HuH-7 (cell line): ENCODE measurements around the gene RSPH9.

Experiments
- DNase-seq: peaks from one replicate; pipeline ENCODE4 v3.0.0; 2011; ENCODE audit warnings: low spot score

RSPH9 gene

DNA sequence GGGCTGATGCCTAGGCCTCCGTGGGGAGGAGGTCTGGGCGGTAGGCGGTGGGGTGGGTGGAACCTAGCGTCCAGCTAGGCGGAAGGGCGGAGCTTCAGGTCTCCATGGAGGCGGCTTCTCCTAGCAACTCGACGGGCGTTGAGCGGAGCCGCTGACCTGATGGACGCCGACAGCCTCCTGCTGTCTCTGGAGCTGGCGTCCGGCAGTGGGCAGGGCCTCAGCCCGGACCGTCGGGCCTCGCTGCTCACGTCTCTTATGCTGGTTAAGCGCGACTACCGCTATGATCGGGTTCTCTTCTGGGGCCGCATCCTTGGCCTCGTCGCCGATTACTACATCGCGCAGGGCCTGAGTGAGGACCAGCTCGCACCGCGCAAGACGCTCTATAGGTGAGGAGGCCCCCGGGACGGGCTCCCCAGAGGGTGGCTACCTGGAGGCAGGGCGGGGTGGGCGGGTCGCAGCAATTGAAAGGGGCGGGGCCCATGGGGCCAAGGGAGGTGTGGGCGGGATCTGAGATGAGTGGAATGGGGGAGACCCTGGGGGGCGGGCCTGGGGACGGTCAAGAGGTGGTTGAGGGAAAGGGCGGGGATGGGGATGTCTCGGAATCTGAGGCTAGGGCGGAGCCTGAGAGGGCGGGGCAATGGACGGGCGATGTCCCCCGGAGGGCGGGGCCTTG is at the start of gene RSPH9:
RSPH9 (plus strand) TSS at position 97 of the 673 bp plus-strand sequence; CDS start at position 160, 63 bp downstream.
- no peak for DNase-seq

DNA sequence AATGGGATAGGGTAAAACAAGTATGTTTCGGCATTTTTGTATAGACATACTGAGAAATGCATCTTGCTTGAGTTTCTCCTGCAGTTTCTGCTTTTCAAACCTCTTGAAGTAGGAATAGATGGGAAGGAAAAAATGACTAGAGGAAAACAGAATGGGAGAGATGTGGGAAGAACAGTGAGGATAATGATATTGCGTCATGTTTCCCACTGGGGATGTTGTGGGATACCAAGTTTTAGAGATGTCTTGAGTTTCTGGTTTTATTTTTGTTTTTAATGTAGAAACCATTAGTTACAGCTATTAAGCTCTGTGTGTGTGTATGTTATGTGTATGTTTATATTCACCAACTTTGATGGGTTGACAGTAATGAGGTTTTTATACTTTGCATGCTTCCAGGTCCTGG is 44.2 kb upstream of the RSPH9 start:
- no peak for DNase-seq

DNA sequence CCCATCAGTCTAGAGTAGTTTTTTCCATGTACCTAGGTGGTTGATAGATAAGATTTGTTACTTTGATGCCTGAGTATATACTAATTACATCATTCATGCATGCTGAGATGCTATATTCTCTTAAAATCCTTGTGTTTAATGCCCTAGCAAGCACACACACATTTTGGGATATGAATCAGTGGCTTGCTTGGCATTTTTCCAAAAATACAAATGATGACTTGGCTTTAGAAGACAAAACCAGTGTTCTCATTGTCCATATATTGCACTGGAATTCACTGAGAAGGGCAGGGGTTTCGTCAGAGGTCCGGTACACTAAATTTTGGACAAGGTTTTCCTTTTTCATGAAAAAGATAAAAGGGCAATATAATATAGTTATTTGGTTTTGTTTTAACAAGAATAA is 40.7 kb upstream of the RSPH9 start:
- DNase-seq, result no peak

DNA sequence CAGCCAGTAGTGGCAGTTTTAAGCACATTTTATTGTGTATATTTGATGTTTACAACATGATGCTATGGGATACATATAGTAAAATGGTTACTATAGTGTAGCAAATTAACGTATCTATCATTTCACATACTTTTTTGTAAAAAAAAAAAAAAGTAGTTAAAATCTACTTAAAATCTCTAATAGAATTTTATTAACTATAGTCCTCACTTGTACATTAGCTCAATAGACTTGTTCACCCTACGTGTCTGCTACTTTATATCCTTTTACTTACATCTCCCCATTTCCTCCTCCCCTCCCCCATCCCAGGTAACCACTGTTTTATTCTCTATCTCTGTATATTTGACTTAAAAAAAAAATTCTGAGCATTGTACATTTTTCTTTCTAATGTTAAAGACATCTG is 38.8 kb upstream of the RSPH9 start:
- DNase-seq, result no peak

DNA sequence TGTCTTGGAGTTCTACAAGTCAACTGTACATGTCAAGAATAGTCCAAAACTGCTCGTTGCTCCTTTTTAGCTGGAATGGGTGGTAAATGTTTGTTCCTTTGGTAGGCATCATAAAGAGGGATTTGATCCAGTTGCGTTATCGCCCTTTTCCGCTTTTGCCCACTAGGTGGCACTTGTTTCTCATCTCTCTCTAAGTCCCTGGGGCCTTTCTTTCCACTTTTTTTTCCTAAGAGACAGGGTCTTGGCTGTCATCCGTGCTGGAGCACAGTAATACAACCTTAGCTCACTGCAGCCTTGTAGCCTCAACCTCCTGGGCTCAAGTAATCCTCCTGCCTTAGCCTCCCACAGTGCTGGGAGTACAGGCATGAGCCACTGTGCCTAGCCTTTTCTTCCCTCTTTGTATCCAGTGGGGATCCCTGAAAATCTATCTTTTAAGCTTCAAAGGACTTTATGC is 36.5 kb upstream of the RSPH9 start:
- DNase-seq, result peak; percentile 45

- no peak for DNase-seq
These were observed 36.0 kb upstream of the RSPH9 start for GRCh38 chr6:43608807-43609206.

GRCh38 chr6:43609402-43609801 is 35.4 kb upstream of the RSPH9 start:
- no peak for DNase-seq

- no peak for DNase-seq
These were observed 34.4 kb upstream of the RSPH9 start for GRCh38 chr6:43610431-43610830.

DNA sequence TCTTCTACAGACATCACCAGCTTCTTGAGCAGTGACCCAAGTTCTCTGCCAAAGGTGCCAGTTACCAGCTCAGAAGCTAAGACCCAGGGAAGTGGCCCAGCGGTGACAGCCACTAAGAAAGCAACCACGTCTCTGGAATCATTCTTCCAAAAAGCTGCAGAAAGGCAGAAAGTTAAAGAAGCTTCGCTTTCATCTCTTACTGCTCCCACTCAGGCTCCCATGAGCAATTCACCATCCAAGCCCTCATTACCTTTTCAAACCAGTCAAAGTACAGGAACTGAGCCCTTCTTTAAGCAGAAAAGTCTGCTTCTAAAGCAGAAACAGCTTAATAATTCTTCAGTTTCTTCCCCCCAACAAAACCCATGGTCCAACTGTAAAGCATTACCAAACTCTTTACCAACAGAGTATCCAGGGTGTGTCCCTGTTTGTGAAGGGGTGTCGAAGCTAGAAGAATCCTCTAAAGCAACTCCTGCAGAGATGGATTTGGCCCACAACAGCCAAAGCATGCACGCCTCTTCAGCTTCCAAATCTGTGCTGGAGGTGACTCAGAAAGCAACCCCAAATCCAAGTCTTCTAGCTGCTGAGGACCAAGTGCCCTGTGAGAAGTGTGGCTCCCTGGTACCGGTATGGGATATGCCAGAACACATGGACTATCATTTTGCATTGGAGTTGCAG is 31.0 kb upstream of the RSPH9 start:
- no peak for DNase-seq

DNA sequence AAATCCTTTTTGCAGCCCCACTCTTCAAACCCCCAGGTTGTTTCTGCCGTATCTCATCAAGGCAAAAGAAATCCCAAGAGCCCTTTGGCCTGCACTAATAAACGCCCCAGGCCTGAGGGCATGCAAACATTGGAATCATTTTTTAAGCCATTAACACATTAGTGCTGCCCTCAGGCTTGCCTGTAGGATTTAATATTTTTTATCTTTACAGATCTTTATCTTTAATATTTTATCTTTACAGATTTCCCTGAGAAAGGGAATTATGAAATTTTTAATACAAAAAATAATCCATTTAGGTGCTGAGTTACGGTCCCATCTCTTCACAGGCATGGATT is 30.5 kb upstream of the RSPH9 start:
- DNase-seq, result no peak

GRCh38 chr6:43616725-43617472 is 27.9 kb upstream of the RSPH9 start:
- no peak for DNase-seq

GRCh38 chr6:43621078-43621835 is 23.6 kb upstream of the RSPH9 start:
- DNase-seq, result no peak

DNA sequence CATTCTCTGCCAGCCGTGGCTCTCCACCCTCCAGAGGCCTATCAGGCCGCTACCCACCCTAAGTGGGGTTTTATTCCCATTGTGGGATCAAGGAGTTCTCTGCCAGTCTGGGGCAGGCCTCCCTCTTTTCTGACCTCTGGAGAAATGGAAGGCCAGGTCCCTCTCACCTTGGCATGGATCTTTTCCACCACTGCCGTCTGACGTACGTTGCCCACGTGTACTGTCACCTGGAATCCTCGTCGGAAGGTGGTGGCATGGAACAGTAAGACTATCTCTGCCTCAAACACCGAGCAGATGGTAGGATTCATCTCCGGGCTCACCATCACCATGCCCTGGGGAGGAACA is 23.0 kb upstream of the RSPH9 start:
- no peak for DNase-seq

DNA sequence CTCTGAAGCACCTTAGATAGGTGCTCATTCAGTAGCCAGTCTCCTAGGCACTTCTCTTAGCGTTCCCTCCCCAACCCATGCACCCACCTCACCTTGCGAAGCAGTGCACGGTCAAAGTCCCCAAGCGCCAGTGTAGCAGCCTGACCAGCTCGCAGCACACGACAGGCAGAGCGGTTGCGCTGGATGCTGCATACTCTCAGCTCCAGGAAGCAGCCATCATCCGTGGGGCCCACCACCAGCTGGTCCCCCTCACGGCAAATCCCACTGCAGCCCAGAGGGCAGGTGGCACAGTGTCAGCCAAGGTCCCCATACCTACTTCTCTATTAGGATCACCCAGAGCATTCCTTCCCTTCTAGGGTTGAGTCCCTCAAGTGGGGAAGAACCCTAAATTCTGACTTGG is 22.3 kb upstream of the RSPH9 start:
- no peak for DNase-seq

DNA sequence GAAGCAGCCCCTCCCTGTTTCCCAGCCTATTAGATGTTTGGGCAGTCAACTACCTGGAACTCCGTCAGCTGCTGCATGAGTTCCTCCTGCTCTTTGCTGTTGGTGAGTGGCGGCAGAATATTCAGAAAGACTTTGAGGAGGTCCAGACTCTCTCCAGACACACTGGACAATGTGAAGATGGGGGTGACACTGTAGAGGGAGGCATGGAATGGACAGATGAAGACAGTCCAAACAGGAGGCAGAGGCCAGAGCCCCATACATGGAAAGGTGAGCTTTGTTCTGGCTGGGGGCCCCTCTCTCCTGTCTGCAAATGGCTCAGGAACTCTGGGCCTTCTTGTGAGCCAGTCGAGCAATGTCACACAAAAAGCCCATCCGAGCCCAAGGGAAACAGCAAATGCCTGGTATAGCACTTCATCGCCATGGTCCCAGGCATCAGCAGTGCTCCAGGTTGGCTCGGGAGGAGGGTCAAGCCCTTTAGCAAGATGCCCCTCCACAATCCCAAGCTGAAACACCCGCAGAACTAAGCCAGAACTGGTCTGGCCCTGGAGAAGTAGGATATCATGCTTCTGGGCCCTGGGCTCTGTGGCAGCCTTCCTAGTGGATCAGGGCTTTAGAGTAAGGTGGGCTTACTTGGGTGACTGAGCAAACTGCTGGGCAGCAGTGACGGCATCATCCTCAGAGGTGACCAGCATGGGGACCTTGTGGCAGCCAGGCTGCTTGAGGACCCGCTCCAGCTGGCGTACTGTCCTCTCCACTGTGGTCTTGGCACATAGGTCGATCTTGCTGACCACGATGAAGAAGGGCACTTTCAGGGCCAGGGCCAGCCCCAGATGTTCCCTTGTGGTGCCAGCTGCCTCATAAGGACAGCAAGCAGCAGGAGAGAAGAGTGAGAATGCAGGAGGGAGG is 20.7 kb upstream of the RSPH9 start:
- DNase-seq, result no peak

GRCh38 chr6:43624786-43625288 is 20.0 kb upstream of the RSPH9 start:
- no peak for DNase-seq

GRCh38 chr6:43625393-43625992 is 19.3 kb upstream of the RSPH9 start:
- no peak for DNase-seq

DNA sequence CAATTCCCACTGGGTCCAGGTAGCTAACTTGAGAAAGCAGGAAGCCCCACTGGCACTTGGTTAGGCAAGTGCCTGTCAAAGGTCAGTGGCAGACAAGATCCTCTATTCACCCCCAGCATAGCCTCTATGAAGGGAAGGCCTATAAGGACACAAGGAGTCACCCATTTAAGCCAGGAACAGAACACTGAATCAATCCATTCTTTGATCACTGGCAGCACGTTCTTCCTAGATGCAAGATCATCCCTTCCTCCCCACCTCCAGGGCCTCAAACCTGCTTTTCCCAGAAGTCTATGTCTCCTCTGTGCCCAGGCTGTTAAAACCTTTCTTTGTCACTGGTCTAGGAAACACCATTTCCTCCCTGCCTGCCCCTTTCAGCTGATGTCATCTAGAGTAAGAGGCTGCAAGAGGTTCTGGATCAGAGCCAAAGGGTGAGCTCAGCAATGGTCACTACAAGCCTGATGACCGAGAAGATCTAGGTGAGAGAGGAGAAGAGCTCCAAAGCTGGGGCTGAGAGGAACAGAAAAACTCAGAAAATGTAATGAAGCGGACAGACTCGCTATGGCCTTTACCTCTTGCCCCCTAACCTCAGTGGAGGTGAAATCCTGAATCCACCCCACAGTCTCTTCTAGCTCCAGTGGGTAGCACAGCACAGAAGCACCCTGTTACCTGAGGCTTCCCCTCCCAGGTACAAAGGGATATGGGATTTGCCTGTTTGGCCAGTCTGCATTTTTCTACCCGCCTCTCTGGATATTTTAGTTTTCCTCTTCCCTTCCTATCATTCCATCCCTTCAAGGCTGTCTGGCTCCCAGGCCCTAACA is 17.6 kb upstream of the RSPH9 start:
- DNase-seq, result peak; percentile 52

DNA sequence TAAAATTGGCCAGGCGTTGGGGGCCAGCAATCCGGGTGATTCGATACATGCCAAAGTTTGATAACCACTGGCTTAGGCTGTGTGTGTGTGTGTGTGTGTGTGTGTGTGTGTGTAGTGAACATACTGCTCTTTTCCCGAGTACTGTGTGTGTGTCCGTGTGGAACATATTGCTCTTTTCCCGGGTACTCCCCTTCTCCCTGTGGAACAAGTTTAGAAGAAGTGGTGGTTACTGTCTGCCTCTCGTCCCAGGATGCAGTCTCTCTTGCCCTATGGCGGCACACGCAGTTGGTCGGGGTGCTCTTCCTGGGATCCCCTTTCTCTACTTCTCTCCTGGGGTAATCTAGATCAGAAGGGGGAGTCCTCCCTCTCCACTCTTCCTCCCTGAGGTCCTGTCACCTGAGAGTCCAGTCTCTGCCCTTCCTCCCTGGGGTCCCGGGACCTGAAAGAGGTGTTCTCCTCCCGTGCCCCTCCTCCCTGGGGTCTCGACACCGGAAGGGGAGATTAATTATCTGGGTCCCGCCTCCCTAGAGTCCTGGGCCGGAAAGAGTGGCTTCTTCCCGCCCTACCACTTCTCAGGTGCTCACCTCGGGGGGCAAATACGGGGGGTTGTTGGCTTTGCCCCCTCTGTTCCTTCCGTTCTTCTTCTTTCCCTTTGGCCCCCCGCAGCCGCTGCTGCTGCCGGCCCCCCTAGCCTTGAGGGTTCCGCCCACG is 16.3 kb upstream of the RSPH9 start:
- DNase-seq, result peak; percentile 51
